Right lobe of liver (tissue), 4 donors: ENCODE measurements around the gene VMP1.

Source experiments
- CTCF ChIP-seq, 4 donors: fragments of 200-600 bp in 3 of 4; fragments of 450-650 bp in 1 of 4; IDR thresholded peaks; one replicate each; pipeline versions ENCODE4 v1.5.1 to v1.8.0; 2016 to 2022; ENCODE audit warnings: antibody characterized with exemption in 4 of 4, mild to moderate bottlenecking in 2 of 4
- POLR2A ChIP-seq: fragments of 450-650 bp; IDR thresholded peaks from one replicate; pipeline ENCODE4 v1.6.1; 2017; ENCODE audit warnings: antibody characterized with exemption, mild to moderate bottlenecking
- donor health status: DM: no; HTN: no; CAD: no.
- donor health status: DM: no; HTN: no; CAD: no.
- donor health status: DM: no; HTN: yes; CAD: no.

- no peak for TF ChIP-seq CTCF (IDR thresholded peaks at IDR 0.05)
- no peak for TF ChIP-seq POLR2A
These were observed 71.5 kb downstream of the VMP1 start for GRCh38 chr17:59778996-59779395.
